ENCODE data around the gene TTLL4. TPM values are rescaled to one million over a fixed set of nuclear protein-coding genes. Genes with fewer than 3 reads are reported as not detected.

Gene TTLL4
- total and polyA plus RNA-seq, 4 donors = 1.9 to 36.3 (median 25.5) TPM

DNA sequence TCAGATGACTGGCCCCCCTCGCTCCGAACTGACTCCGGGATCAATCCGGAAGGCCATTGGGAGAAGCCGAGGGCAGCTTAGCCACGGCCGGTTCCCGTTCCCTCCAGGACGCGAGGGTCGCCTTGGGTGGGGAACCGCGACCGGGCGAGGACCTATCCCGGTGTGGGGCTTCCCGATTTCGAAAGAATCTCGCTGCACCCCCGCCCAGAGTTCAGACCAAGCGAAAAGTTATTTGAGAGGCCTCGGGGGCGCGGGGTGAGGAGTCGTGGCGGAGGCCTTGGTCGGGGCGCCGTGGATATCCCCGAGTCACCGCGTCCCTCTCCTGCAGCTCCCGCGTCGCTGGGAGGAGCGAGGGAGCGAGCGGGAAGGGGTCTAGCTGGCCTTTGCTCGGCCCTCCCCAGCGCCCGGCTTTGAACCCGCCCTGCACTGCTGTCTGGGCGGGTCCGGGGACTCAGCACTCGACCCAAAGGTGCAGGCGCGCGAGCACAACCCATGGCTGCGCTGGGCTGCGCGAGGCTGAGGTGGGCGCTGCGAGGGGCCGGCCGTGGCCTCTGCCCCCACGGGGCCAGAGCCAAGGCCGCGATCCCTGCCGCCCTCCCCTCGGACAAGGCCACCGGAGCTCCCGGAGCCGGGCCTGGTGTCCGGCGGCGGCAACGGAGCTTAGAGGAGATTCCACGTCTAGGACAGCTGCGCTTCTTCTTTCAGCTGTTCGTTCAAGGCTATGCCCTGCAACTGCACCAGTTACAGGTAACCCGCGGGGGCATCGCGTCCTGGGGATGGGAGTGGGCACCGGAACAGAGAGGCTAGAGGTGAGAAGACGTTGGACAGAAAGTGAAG is 71.3 kb downstream of the TTLL4 start, which contains the start of gene CYP27A1:
Gene CYP27A1 (plus strand): TSS at position 457 of the 837 bp plus-strand sequence. CDS start 36 bp downstream, at position 493.
- intact Hi-C loops (cut with DNase I) = loop anchor here in 1 of 2 donors (10.0 kb wide), 2 partner anchors 47 to 53 kb away; partner anchors contain the start of gene PRKAG3
- 0 to 1% methylated on average over 76 of the region's 76 CpGs for WGBS, 2 donors
- ATAC-seq (ENCODE audit: low FRiP score) = peak; percentile 92
- Histone ChIP-seq H3K4me1 (ENCODE audit: control insufficient read depth in 1 of 2, insufficient read depth in 2 of 2, low read length in 2 of 2) (peaks cover 0 to 3% of the 10 kb centered on the region in 2 donors), H3K36me3 (ENCODE audit: control insufficient read depth in 1 of 2, insufficient read depth in 2 of 2, low read length in 1 of 2) (no peaks in the 10 kb centered on the region), H3K27ac (ENCODE audit: low read depth in 1 of 2, low read length in 2 of 2) (peak within 1 kb of the TSS; percentile 74 to 75), H3K4me3 (ENCODE audit: low read length in 2 of 2) (peak within 1 kb of the TSS; percentile 64 to 73), H3K9me3 (ENCODE audit: control insufficient read depth, low read length) (no peaks in the 10 kb centered on the region), H3K27me3 (ENCODE audit: control insufficient read depth in 1 of 2, insufficient read depth in 2 of 2, low read length in 1 of 2) (no peaks in the 10 kb centered on the region)
- DNase-seq = peak; percentile 79 to 83

DNA sequence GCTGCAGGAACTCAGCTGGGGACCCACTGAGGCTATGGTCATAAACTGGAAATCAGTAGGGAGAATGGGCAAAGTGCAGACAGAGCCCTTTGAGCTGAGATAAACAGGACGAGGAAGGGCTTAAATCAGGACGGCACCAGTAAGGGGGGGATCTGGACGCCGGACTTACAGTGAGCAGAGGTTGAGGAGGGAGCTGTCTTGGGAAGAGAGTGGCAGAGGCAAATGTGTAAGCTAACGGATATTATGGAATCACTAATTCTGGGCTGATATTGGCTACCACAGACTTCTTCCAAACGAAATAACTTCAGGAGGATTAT is 71.9 kb downstream of the TTLL4 start:
- ATAC-seq (ENCODE audit: low FRiP score) (peak; percentile 46), DNase-seq (no peak)
- Histone ChIP-seq H3K36me3 (ENCODE audit: control insufficient read depth in 1 of 2, insufficient read depth in 2 of 2, low read length in 1 of 2) (no peaks in the 10 kb centered on the region), H3K4me3 (ENCODE audit: low read length in 2 of 2) (peak overlapping the region; percentile 64 to 73), H3K27me3 (ENCODE audit: control insufficient read depth in 1 of 2, insufficient read depth in 2 of 2, low read length in 1 of 2) (no peaks in the 10 kb centered on the region), H3K9me3 (ENCODE audit: control insufficient read depth, low read length) (no peaks in the 10 kb centered on the region), H3K4me1 (ENCODE audit: control insufficient read depth in 1 of 2, insufficient read depth in 2 of 2, low read length in 2 of 2) (peaks cover 0 to 3% of the 10 kb centered on the region in 2 donors), H3K27ac (ENCODE audit: low read depth in 1 of 2, low read length in 2 of 2) (peak overlapping the region; percentile 74 to 75)
- intact Hi-C loops (cut with DNase I) = loop anchor here in 1 of 2 donors (10.0 kb wide), 2 partner anchors 48 to 52 kb away; partner anchors contain the start of gene PRKAG3
- 4% methylated on average over 6 of the region's 6 CpGs for WGBS, 2 donors

DNA sequence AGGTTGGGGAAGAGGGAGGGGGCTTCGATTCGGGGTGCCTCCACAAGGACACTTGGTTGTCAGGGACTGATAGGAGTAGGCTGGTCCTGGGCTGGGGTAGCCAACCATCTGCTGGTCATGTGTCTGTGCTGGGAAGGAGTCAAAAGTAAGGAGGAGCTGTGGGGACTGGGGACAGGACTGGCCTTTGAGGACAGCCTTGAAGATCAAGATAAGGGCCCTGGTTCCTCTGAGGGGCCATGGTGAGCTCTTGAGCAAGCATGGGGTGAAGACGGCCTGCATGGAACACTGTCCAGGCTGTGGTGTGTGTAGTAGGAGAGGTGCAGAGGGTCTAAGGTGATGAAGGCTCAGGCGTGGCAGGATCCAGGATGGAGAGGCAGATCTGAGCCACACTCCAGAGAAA is 73.1 kb downstream of the TTLL4 start:
- no peaks in the 10 kb centered on the region for H3K27me3 ChIP-seq (ENCODE audit: control insufficient read depth in 1 of 2, insufficient read depth in 2 of 2, low read length in 1 of 2)
- no peaks in the 10 kb centered on the region for H3K36me3 ChIP-seq (ENCODE audit: control insufficient read depth in 1 of 2, insufficient read depth in 2 of 2, low read length in 1 of 2)
- 75 to 79% methylated on average over 4 of the region's 4 CpGs for WGBS, 2 donors
- peaks cover 2 to 5% of the 10 kb centered on the region in 2 donors for H3K4me1 ChIP-seq (ENCODE audit: control insufficient read depth in 1 of 2, insufficient read depth in 2 of 2, low read length in 2 of 2)
- H3K9me3 ChIP-seq (ENCODE audit: control insufficient read depth, low read length) = no peaks in the 10 kb centered on the region
- DNase-seq (peak in 1 of 2 donors; percentile 47), ATAC-seq (ENCODE audit: low FRiP score) (no peak)
- no peak overlapping the region for H3K27ac ChIP-seq (ENCODE audit: low read depth in 1 of 2, low read length in 2 of 2)
- intact Hi-C loops (cut with DNase I) = loop anchor here in 1 of 2 donors (10.0 kb wide), 2 partner anchors 49 to 51 kb away; partner anchors contain the start of gene PRKAG3
- H3K4me3 ChIP-seq (ENCODE audit: low read length in 2 of 2) = peak overlapping the region in 1 of 2 donors; percentile 4

DNA sequence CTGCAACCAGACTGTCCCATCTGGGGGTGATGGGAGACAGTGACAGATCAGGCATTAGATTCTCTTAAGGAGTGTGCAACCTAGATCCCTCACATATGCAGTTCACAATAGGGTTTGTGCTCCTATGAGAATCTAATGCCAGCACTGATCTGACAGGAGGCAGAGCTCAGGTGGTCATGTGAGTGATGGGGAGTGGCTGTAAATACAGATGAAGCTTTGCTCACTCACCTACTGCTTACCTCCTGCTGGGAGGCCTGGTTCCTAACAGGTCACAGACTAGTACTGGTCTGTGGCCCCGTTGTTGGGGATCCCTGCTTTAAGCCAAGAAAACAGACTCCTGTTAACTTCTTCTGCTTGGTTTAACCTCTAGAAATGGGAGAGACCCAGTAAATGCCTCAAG is 74.5 kb downstream of the TTLL4 start:
- no peak for ATAC-seq (ENCODE audit: low FRiP score)
- no peaks in the 10 kb centered on the region for H3K27me3 ChIP-seq (ENCODE audit: control insufficient read depth in 1 of 2, insufficient read depth in 2 of 2, low read length in 1 of 2)
- no peak for DNase-seq
- no peak overlapping the region for H3K4me3 ChIP-seq (ENCODE audit: low read length in 2 of 2)
- 30 to 37% methylated on average over 1 of the region's 1 CpG for WGBS, 2 donors
- no peaks in the 10 kb centered on the region for H3K36me3 ChIP-seq (ENCODE audit: control insufficient read depth in 1 of 2, insufficient read depth in 2 of 2, low read length in 1 of 2)
- intact Hi-C loops (cut with DNase I) = loop anchor here in 1 of 2 donors (10.0 kb wide), 2 partner anchors 50 kb away; partner anchors contain the start of gene PRKAG3
- H3K4me1 ChIP-seq (ENCODE audit: control insufficient read depth in 1 of 2, insufficient read depth in 2 of 2, low read length in 2 of 2) = peaks cover 2 to 5% of the 10 kb centered on the region in 2 donors
- H3K27ac ChIP-seq (ENCODE audit: low read depth in 1 of 2, low read length in 2 of 2) = no peak overlapping the region
- no peaks in the 10 kb centered on the region for H3K9me3 ChIP-seq (ENCODE audit: control insufficient read depth, low read length)

DNA sequence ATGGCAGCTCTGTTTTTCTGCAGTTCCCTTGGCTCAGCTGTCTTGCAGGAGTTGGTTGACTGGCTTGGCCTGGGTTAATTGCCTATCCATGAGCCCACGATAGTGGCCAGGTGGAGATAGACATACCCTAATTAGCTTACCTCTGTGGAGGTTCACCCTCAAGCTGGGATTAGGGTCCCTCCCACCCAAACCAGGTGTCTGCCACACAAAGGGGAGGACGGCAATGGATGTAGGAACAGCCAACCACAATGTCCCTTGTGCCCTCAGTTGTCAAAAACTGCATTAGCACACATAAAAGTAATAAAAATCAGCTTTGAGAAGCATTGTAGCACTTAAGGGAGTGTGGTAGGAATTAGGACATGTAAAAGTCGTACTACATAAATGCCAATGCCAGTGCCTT is 75.5 kb downstream of the TTLL4 start:
- Histone ChIP-seq H3K4me3 (ENCODE audit: low read length in 2 of 2) (no peak overlapping the region), H3K36me3 (ENCODE audit: control insufficient read depth in 1 of 2, insufficient read depth in 2 of 2, low read length in 1 of 2) (no peaks in the 10 kb centered on the region), H3K27me3 (ENCODE audit: control insufficient read depth in 1 of 2, insufficient read depth in 2 of 2, low read length in 1 of 2) (no peaks in the 10 kb centered on the region), H3K4me1 (ENCODE audit: control insufficient read depth in 1 of 2, insufficient read depth in 2 of 2, low read length in 2 of 2) (peaks cover 2 to 5% of the 10 kb centered on the region in 2 donors), H3K27ac (ENCODE audit: low read depth in 1 of 2, low read length in 2 of 2) (no peak overlapping the region), H3K9me3 (ENCODE audit: control insufficient read depth, low read length) (no peaks in the 10 kb centered on the region)
- intact Hi-C loops (cut with DNase I) = loop anchor here in 1 of 2 donors (10.0 kb wide), 2 partner anchors 49 to 51 kb away; partner anchors contain the start of gene PRKAG3
- ATAC-seq (ENCODE audit: low FRiP score) (no peak), DNase-seq (no peak)
- WGBS, 2 donors = 90 to 96% methylated on average over 3 of the region's 3 CpGs

DNA sequence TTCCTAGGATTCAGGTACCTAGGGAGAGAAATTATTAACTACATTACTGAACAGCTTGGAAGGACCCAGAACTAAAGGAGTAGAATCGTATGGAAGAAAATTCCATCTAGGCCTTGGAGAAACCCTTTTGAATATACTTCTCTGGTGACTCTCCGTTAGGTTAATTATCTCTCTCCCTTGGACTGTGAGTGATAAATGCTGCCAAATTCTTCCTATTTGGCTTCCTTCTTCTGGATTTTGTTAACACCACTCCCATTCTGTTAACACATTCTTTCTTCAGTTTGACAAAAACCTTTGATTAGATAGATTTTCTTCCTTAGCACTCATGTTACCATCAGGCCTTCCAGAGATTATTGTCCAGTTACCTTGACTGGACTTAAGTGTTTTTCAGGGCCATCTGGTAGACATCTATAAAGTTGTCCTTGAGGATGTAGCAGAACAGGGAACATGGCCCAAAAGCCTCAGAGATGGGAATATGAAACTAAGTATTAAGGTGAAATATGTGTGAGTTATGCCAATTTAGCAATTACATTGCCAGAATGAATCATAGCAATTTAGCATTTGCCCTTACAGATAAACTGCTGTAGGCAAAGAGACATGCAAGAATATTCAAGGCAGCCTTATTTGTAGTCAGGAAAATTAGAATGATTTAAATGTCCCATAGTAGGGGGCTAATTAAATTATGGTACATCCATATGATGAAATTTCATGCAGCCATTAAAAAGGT is 78.1 kb downstream of the TTLL4 start:
- DNase-seq = no peak
- Histone ChIP-seq H3K27ac (ENCODE audit: low read depth in 1 of 2, low read length in 2 of 2) (no peak overlapping the region), H3K27me3 (ENCODE audit: control insufficient read depth in 1 of 2, insufficient read depth in 2 of 2, low read length in 1 of 2) (no peaks in the 10 kb centered on the region), H3K4me3 (ENCODE audit: low read length in 2 of 2) (no peak overlapping the region), H3K36me3 (ENCODE audit: control insufficient read depth in 1 of 2, insufficient read depth in 2 of 2, low read length in 1 of 2) (no peaks in the 10 kb centered on the region), H3K9me3 (ENCODE audit: control insufficient read depth, low read length) (no peaks in the 10 kb centered on the region), H3K4me1 (ENCODE audit: control insufficient read depth in 1 of 2, insufficient read depth in 2 of 2, low read length in 2 of 2) (peaks cover 2 to 5% of the 10 kb centered on the region in 2 donors)
- intact Hi-C loops (cut with DNase I) = loop anchor here in 1 of 2 donors (10.0 kb wide), 2 partner anchors 46 to 54 kb away; partner anchors contain the start of gene PRKAG3
- 73% methylated on average over 2 of the region's 2 CpGs for WGBS, 2 donors
- ATAC-seq (ENCODE audit: low FRiP score) = no peak

DNA sequence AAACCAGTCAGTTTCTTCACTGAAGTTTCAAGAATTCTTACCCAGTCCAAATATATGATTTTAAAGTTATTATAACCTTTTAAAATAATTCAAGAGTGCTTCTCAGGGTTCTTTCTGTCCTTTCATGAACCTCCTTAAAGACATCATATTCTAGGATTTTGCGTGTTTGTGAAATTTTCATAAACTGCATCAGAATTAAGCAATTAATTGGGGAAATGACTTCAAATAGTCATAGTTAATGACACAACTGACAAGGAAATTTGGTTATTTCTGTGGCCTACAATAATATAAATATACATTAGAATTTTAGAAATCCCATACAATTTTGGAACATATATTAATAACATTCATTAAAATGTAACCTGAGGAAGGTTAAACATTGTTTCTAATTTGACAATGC is 81.8 kb downstream of the TTLL4 start:
- Histone ChIP-seq H3K36me3 (ENCODE audit: control insufficient read depth in 1 of 2, insufficient read depth in 2 of 2, low read length in 1 of 2) (no peaks in the 10 kb centered on the region), H3K27me3 (ENCODE audit: control insufficient read depth in 1 of 2, insufficient read depth in 2 of 2, low read length in 1 of 2) (no peaks in the 10 kb centered on the region), H3K4me1 (ENCODE audit: control insufficient read depth in 1 of 2, insufficient read depth in 2 of 2, low read length in 2 of 2) (peaks cover 3 to 5% of the 10 kb centered on the region in 2 donors), H3K9me3 (ENCODE audit: control insufficient read depth, low read length) (no peaks in the 10 kb centered on the region), H3K4me3 (ENCODE audit: low read length in 2 of 2) (no peak overlapping the region), H3K27ac (ENCODE audit: low read depth in 1 of 2, low read length in 2 of 2) (no peak overlapping the region)
- intact Hi-C loops (cut with DNase I) = no loop called here
- no peak for DNase-seq
- 97 to 99% methylated on average over 1 of the region's 1 CpG for WGBS, 2 donors
- ATAC-seq (ENCODE audit: low FRiP score) = no peak

DNA sequence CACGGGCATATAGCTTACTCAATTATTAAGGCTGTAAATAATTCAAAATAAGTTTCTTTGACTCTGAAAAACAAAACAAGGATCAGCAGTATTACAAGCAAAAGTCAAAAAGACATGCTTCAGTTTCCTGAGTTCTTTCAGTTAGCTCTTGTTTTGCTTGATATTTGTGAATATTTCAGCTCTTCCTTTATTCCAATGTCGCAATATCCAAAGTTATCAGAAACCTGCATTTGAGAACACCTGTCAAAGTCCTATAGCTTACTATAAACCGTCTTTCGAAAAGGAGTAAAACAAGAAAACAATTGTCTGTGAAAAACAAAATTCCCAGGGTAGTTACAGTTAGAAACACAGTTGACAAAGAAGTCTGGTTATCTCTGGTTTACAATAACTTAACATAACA is 86.1 kb downstream of the TTLL4 start:
- no peaks in the 10 kb centered on the region for H3K9me3 ChIP-seq (ENCODE audit: control insufficient read depth, low read length)
- peaks cover 0 to 2% of the 10 kb centered on the region in 2 donors for H3K4me1 ChIP-seq (ENCODE audit: control insufficient read depth in 1 of 2, insufficient read depth in 2 of 2, low read length in 2 of 2)
- DNase-seq = no peak
- ATAC-seq (ENCODE audit: low FRiP score) = no peak
- no peak overlapping the region for H3K4me3 ChIP-seq (ENCODE audit: low read length in 2 of 2)
- H3K27ac ChIP-seq (ENCODE audit: low read depth in 1 of 2, low read length in 2 of 2) = no peak overlapping the region
- no peaks in the 10 kb centered on the region for H3K27me3 ChIP-seq (ENCODE audit: control insufficient read depth in 1 of 2, insufficient read depth in 2 of 2, low read length in 1 of 2)
- intact Hi-C loops (cut with DNase I) = no loop called here
- no peaks in the 10 kb centered on the region for H3K36me3 ChIP-seq (ENCODE audit: control insufficient read depth in 1 of 2, insufficient read depth in 2 of 2, low read length in 1 of 2)
- WGBS, 2 donors = 91% methylated on average over 4 of the region's 4 CpGs

Measured in aorta (tissue), 5 donors.